GM18526 (cell line): Measurements from ENCODE around the gene HYAL2.

Experiments
- POLR2A ChIP-seq: IDR thresholded peaks from 3 replicates; pipeline ENCODE4 v1.6.1; 2011; ENCODE audit not compliant: insufficient read length; ENCODE audit errors: extremely low read depth

HYAL2 gene

GRCh38 chr3:50323614-50324199 lies 1.2 kb upstream of the HYAL2 start:
- no peak for TF ChIP-seq POLR2A

DNA sequence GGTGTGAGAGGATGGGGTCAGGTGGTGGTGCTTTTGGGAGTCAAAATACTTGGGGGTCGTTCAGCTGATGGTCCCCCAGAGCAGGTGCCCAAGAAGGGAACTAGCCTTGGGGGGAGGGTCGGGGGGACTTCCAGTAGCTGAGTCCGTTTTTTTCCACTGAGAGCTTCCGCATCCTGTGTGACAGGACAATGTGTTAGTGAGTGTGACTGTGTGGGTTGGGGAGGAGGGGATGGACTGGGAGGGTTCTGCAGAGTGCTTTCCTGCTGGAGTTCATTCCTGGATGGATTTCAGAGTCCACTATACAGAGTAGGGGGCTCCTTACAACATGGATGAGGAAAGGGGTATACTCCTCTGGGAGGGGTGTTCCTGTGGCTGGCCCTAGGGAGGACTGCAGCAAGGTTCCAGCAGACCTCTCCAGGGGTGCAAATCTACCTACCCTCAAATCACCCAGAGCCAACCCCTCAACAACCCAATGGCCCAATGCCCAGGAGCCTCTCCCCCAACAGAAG lies 601 bp upstream of the HYAL2 start:
- TF ChIP-seq POLR2A, result no peak

- TF ChIP-seq POLR2A, result no peak
Observed at GRCh38 chr3:50322115-50322385, 495 bp downstream of the HYAL2 start.

- TF ChIP-seq POLR2A, result peak; percentile 66
Observed at GRCh38 chr3:50321336-50322114, 1.0 kb downstream of the HYAL2 start.

DNA sequence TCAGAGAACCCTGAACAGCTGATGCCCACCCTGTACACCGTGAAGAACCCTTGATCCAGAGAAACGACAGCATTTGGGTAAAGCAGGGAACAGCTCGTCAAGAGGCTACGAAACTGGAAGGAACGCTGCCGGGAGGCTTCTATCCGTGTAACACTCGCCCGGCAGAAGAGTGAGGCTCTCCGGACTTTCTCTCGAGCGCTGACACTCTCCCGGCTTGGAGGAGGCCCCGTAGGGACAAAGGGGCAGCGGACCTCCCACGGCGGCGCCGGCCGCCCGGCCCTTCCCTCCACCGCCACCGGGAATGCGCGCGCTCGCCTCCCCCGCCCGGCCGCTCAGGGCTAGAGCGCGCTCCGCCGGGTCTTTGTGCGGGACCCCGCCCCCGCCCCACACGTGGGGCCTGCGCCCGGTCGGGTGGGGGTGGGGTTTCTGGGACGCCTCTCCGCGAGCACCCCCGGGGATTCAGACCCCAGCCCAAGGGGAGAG lies 1.7 kb downstream of the HYAL2 start:
- no peak for TF ChIP-seq POLR2A

GRCh38 chr3:50319894-50320625 lies 2.5 kb downstream of the HYAL2 start:
- no peak for TF ChIP-seq POLR2A

DNA sequence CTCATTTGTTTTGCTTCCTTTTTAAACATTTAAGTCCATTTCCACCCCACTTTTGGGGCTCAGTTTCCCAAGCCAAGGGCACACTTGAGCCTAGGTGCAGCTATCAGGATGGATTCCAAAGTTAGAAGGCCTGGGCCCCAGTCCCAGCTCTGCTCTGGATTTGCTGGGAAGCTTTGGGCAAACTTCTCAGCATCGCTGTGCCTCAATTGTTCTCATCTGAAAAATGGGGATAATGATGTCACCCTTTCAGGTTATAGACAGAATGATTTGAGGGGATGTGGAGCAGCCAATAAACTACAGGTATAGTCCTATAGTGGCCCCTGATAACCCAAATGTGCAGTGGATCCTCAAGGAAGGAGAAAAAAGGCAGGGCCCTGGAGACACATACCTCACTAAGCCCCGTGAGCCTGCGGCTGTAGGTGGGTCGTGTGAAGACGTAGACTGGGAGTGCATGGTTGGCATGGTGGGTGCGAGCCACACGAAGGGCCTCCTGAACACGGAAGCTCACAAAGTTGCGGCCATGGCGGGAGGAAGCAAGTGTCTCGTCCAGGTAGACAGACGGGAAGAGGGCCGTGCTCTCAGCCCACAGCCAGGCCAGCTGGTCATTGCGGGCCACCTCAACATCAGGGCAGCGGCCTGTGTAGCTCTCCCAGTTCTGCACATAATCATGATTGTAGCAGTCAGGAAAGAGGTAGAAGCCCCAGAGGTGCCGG lies 3.2 kb downstream of the HYAL2 start:
- no peak for TF ChIP-seq POLR2A

GRCh38 chr3:50318615-50319014 lies 3.9 kb downstream of the HYAL2 start:
- TF ChIP-seq POLR2A, result no peak

DNA sequence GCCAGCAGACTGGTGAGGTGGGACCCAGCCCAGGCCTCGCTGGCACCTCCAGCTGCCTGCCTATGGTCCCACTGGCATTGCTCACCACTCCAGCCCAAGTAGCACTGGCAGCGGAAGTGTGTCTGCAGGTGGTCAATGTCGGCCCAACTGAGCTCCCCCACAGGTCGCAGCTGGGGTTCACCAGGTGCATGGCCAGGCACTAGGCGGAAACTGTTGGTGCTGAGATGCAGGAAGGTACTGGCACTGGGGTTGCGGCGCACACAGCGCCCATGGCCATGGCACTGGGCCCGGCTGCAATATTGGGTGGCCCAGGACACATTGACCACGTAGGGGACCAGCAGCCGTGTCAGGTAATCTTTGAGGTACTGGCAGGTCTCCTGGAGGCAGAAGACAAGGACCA lies 4.4 kb downstream of the HYAL2 start:
- no peak for TF ChIP-seq POLR2A

- no peak for TF ChIP-seq POLR2A
Observed at GRCh38 chr3:50317300-50317699, 5.2 kb downstream of the HYAL2 start.

DNA sequence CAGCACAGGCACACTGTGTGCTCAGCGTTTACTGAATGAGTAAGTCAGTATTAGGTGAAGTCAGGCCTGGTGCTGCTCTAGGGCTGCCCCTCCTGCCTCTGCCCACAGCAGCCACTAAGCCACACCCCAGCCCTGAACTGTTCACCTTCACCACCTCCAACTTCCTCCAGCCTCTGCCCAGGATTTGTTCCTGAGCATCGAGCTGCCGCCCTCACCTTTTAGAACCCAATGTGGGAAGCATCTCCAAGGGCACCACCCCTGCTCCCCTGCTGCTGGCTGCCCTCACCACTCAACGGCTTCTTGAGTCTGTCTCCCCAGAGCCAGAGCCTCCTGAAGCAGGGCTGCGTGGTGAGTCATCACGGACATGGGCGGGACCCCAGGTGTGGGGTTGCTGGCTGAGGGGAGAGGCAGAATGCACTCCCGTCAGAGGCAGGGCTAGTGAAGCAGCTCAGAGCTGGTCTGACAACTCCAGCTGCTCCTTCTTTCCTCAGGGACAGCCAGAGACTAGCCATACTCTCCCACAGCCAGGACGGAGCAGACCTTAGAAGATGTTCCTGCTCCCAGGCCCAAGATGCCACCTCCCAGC lies 5.8 kb downstream of the HYAL2 start:
- TF ChIP-seq POLR2A, result no peak

DNA sequence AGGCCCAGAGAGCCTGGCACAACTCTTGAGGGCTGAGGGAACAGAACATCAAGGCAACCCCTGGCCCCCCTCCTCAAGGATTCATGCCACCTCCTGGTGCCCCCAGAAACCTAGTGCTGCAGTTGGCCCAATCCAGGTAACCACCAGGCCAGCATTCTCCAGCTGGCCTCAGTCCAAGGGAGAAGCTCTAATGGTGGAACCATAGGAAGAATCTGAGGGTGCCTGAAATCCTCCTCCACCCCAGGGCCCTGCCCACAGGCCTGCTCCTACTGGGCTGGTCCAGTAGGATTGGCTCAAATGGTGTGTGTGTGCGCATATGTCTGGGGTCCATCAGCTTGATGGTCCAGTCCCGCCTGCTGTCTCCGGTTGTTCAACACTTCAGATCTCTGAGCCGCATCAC lies 7.7 kb downstream of the HYAL2 start:
- TF ChIP-seq POLR2A, result no peak

GRCh38 chr3:50314342-50314741 lies 8.2 kb downstream of the HYAL2 start:
- TF ChIP-seq POLR2A, result no peak

- TF ChIP-seq POLR2A, result no peak
Observed at GRCh38 chr3:50304601-50305000, 17.9 kb downstream of the HYAL2 start.
